HG02973 (cell line): ENCODE measurements around the gene VPS18.

Source experiments
- ATAC-seq: cut with Tn5 transposase; IDR thresholded peaks from one replicate; pipeline ENCODE4 v1.9.1; 2021; ENCODE audit warnings: moderate library complexity; ENCODE audit not compliant: unreplicated experiment

The VPS18 gene

GRCh38 chr15:40952301-40952900 lies 58.2 kb downstream of the VPS18 start:
- ATAC-seq: no peak

GRCh38 chr15:40952901-40953712 lies 58.9 kb downstream of the VPS18 start, which contains the start of gene CHAC1:
Gene CHAC1 (plus strand): TSS chr15:40953471. CDS start chr15:40953584, 113 bp downstream.
- ATAC-seq: peak; percentile 87
